OCI-LY7 (cell line): ENCODE results near the gene AIFM3. TPM values are rescaled to one million over a fixed set of nuclear protein-coding genes. Genes with fewer than 3 reads are reported as not detected.

Experiments
- BruUV-seq: library from RNA; stranded (reverse); fragments of 400-500 nt; replicated peaks from 2 replicates; lab custom pipeline; 2021; lab: Mats Ljungman, UMichigan
- CTCF ChIA-PET: fragments of 300-600 bp; sonication (Branson Sonifier 250); formaldehyde crosslinking; loops from one replicate; lab custom pipeline; 2022; ENCODE audit warnings: antibody characterized with exemption; ENCODE audit not compliant: unreplicated experiment; lab: Charles Lee
- POLR2A ChIA-PET: fragments of 300-600 bp; sonication (Branson Sonifier 250); formaldehyde crosslinking; loops from one replicate; lab custom pipeline; 2022; ENCODE audit warnings: antibody characterized with exemption; lab: Charles Lee
- DNase-seq: peaks from one replicate; pipeline ENCODE4 v3.0.0-alpha.2; 2015; ENCODE audit warnings: low spot score
- H2AFZ ChIP-seq: fragments of 200-600 bp; sonication (generic), shearing (Covaris generic); 2 replicates; pipeline ENCODE4 v1.6.1; 2014; ENCODE audit warnings: mild to moderate bottlenecking, antibody characterized with exemption, low read length, moderate library complexity
- H3K27ac ChIP-seq: fragments of 200-600 bp; sonication (generic); 2 replicates; pipeline ENCODE4 v1.5.1; 2014; ENCODE audit warnings: mixed run types, low read depth, mild to moderate bottlenecking, moderate library complexity, low read length, inconsistent platforms; ENCODE audit not compliant: poor library complexity, severe bottlenecking
- H3K36me3 ChIP-seq: fragments of 200-600 bp; sonication (generic); 2 replicates; pipeline ENCODE4 v1.6.1; 2014; ENCODE audit warnings: mild to moderate bottlenecking, antibody characterized with exemption, low read length, moderate library complexity, mixed read lengths; ENCODE audit not compliant: insufficient read depth
- H3K4me1 ChIP-seq: fragments of 200-600 bp; sonication (generic); 2 replicates; pipeline ENCODE4 v1.5.1; 2014; ENCODE audit warnings: mild to moderate bottlenecking, low read length; ENCODE audit not compliant: insufficient read depth, poor library complexity, severe bottlenecking
- H3K4me2 ChIP-seq: fragments of 200-600 bp; sonication (generic); 2 replicates; pipeline ENCODE4 v1.6.1; 2014; ENCODE audit warnings: mild to moderate bottlenecking, low read length
- H3K4me3 ChIP-seq: fragments of 200-600 bp; sonication (generic); 2 replicates; pipeline ENCODE4 v1.5.1; 2014; ENCODE audit warnings: mild to moderate bottlenecking, low read depth, low read length; ENCODE audit not compliant: poor library complexity, severe bottlenecking
- H3K79me2 ChIP-seq: fragments of 200-600 bp; sonication (generic); 2 replicates; pipeline ENCODE4 v1.6.1; 2016; ENCODE audit warnings: low read depth, mild to moderate bottlenecking, low read length, moderate library complexity, mixed read lengths; ENCODE audit not compliant: insufficient read depth
- H3K9me2 ChIP-seq: fragments of 200-600 bp; sonication (generic); 2 replicates; pipeline ENCODE4 v1.6.1; 2016; ENCODE audit warnings: mild to moderate bottlenecking, low read length, mixed read lengths; ENCODE audit not compliant: insufficient read depth
- H3K9me3 ChIP-seq: fragments of 200-600 bp; sonication (generic); 2 replicates; pipeline ENCODE4 v1.6.1; 2014; ENCODE audit warnings: mild to moderate bottlenecking, mixed run types, low read length, mixed read lengths
- H4K20me1 ChIP-seq: fragments of 200-600 bp; sonication (generic); 2 replicates; pipeline ENCODE4 v1.6.1; 2014; ENCODE audit warnings: mild to moderate bottlenecking, antibody characterized with exemption, low read length, moderate library complexity, mixed read lengths; ENCODE audit not compliant: insufficient read depth
- CTCF ChIP-seq: fragments of 200-600 bp; sonication (generic); conservative IDR thresholded peaks from 2 replicates; pipeline ENCODE4 v1.5.1; 2014; ENCODE audit warnings: mild to moderate bottlenecking, antibody characterized with exemption, low read length, moderate library complexity, mixed read lengths
- EZH2phosphoT487 ChIP-seq: fragments of 200-600 bp; sonication (generic); IDR thresholded peaks from 2 replicates; pipeline ENCODE4 v1.6.1; 2018; ENCODE audit warnings: low read depth, borderline replicate concordance, mild to moderate bottlenecking, mixed run types, antibody characterized with exemption, low read length, moderate library complexity, mixed read lengths
- intact Hi-C: fragments of 100-400 bp; cut with micrococcal nuclease; formaldehyde crosslinking; loops from one replicate; pipeline ENCODE4 v1.10.0; 2022; ENCODE audit not compliant: unreplicated experiment
- total RNA-seq, 2 experiments: library from RNA; depleted of rRNA in 1 of 2; stranded (reverse); fragments of >200 nt in 1 of 2; shearing (Covaris generic) in 1 of 2; gene quantifications; 2 replicates each; pipeline ENCODE4 v1.2.3, GENCODE V29; 2014 to 2022

Gene AIFM3
- total RNA-seq, 2 experiments from 2014 or later: 0.47 TPM; not detected in 1

- H3K27ac ChIP-seq: no peak overlapping the region
- no peak overlapping the region for H2AFZ ChIP-seq
- H3K4me1 ChIP-seq: no peaks in the 10 kb centered on the region
- H3K4me3 ChIP-seq: no peak overlapping the region
- no peaks in the 10 kb centered on the region for H3K9me3 ChIP-seq
- CTCF ChIA-PET: no interaction called here
- POLR2A ChIA-PET: no interaction called here
- DNase-seq: no peak
- no peaks in the 10 kb centered on the region for H3K9me2 ChIP-seq
- no peaks in the 10 kb centered on the region for H3K79me2 ChIP-seq
- intact Hi-C loops: no loop called here
- no peak for TF ChIP-seq EZH2phosphoT487
- no peak for TF ChIP-seq CTCF
- BruUV-seq: no TSS peak
- H3K36me3 ChIP-seq: no peaks in the 10 kb centered on the region
- no peak overlapping the region for H3K4me2 ChIP-seq
- H4K20me1 ChIP-seq: no peaks in the 10 kb centered on the region
Observed at GRCh38 chr22:20960609-20961008, 6.4 kb upstream of the AIFM3 start.

- POLR2A ChIA-PET: no interaction called here
- H3K9me3 ChIP-seq: no peaks in the 10 kb centered on the region
- DNase-seq: no peak
- TF ChIP-seq CTCF (no peak), EZH2phosphoT487 (no peak)
- no peak overlapping the region for H2AFZ ChIP-seq
- no peaks in the 10 kb centered on the region for H3K79me2 ChIP-seq
- H3K36me3 ChIP-seq: no peaks in the 10 kb centered on the region
- no TSS peak for BruUV-seq
- H3K4me3 ChIP-seq: no peak overlapping the region
- H4K20me1 ChIP-seq: no peaks in the 10 kb centered on the region
- H3K4me1 ChIP-seq: no peaks in the 10 kb centered on the region
- H3K4me2 ChIP-seq: no peak overlapping the region
- intact Hi-C loops: no loop called here
- H3K27ac ChIP-seq: no peak overlapping the region
- no peaks in the 10 kb centered on the region for H3K9me2 ChIP-seq
- CTCF ChIA-PET: no interaction called here
Observed at GRCh38 chr22:20962491-20962945, 4.5 kb upstream of the AIFM3 start.

- intact Hi-C loops: no loop called here
- CTCF ChIA-PET: no interaction called here
Observed at GRCh38 chr22:20963201-20964052, 3.6 kb upstream of the AIFM3 start.

More at GRCh38 chr22:20963201-20964052, 3.6 kb upstream of the AIFM3 start:
- Histone ChIP-seq H3K79me2 (no peaks in the 10 kb centered on the region), H3K4me3 (no peak overlapping the region), H3K9me2 (no peaks in the 10 kb centered on the region), H2AFZ (no peak overlapping the region), H3K36me3 (no peaks in the 10 kb centered on the region), H3K4me1 (peaks cover 5% of the 10 kb centered on the region), H3K27ac (no peak overlapping the region), H3K4me2 (no peak overlapping the region), H3K9me3 (no peaks in the 10 kb centered on the region), H4K20me1 (no peaks in the 10 kb centered on the region)
- BruUV-seq: no TSS peak
- TF ChIP-seq EZH2phosphoT487 (no peak), CTCF (no peak)
- DNase-seq: no peak
- POLR2A ChIA-PET: interaction anchor here (0.6 kb wide), 1 partner anchor 220 kb away, joined by 3 read pairs; no protein-coding TSS in a partner anchor
